Stimulated activated CD4-positive, alpha-beta T cell treated with anti-CD3 and anti-CD28 coated beads, Interleukin-2, amount 100 ng/mL, for 24 hours (primary cell): ENCODE data around the gene KIAA1958.

Experiments used
- DNase-seq, 2 donors: peaks; one replicate each; pipeline ENCODE4 v3.0.0-alpha.2; 2020

KIAA1958 gene

GRCh38 chr9:112605963-112606699, 119.5 kb downstream of the KIAA1958 start:
- no peak for DNase-seq

- no peak for DNase-seq
These were observed 122.2 kb downstream of the KIAA1958 start for GRCh38 chr9:112608851-112609250.

GRCh38 chr9:112615584-112616266, 129.1 kb downstream of the KIAA1958 start:
- DNase-seq, result no peak

GRCh38 chr9:112617371-112617770, 130.7 kb downstream of the KIAA1958 start:
- no peak for DNase-seq

GRCh38 chr9:112618385-112619009, 131.9 kb downstream of the KIAA1958 start:
- DNase-seq, result no peak

GRCh38 chr9:112620388-112620787, 133.8 kb downstream of the KIAA1958 start:
- no peak for DNase-seq

- no peak for DNase-seq
These were observed 134.5 kb downstream of the KIAA1958 start for GRCh38 chr9:112621018-112621655.

- DNase-seq, result no peak
These were observed 136.6 kb downstream of the KIAA1958 start for GRCh38 chr9:112623198-112623597.

- no peak for DNase-seq
These were observed 138.4 kb downstream of the KIAA1958 start for GRCh38 chr9:112624711-112625707.

GRCh38 chr9:112629671-112630485, 143.3 kb downstream of the KIAA1958 start:
- no peak for DNase-seq

GRCh38 chr9:112631313-112632070, 144.9 kb downstream of the KIAA1958 start:
- DNase-seq, result no peak

- no peak for DNase-seq
These were observed 153.7 kb downstream of the KIAA1958 start for GRCh38 chr9:112640311-112640710.

GRCh38 chr9:112642126-112642525, 155.5 kb downstream of the KIAA1958 start:
- no peak for DNase-seq

- DNase-seq, result no peak
These were observed 161.0 kb downstream of the KIAA1958 start for GRCh38 chr9:112647596-112647995.

- DNase-seq, result no peak
These were observed 162.0 kb downstream of the KIAA1958 start for GRCh38 chr9:112648624-112649023.

GRCh38 chr9:112654282-112654681, 167.7 kb downstream of the KIAA1958 start:
- DNase-seq, result no peak

- DNase-seq, result no peak
These were observed 169.0 kb downstream of the KIAA1958 start for GRCh38 chr9:112655668-112656067.

GRCh38 chr9:112659906-112660305, 173.3 kb downstream of the KIAA1958 start:
- no peak for DNase-seq

GRCh38 chr9:112663681-112664080, 177.1 kb downstream of the KIAA1958 start:
- no peak for DNase-seq

GRCh38 chr9:112664531-112664930, 177.9 kb downstream of the KIAA1958 start:
- DNase-seq, result no peak

GRCh38 chr9:112665347-112665746, 178.7 kb downstream of the KIAA1958 start:
- no peak for DNase-seq
